GM12891 (cell line): ENCODE measurements around the gene B3GAT2.
A peak's percentile ranks its signal among the peaks of the same experiment; 100 is the strongest.

Experiments used
- DNase-seq: peaks from one replicate; pipeline ENCODE4 v3.0.0; 2011; ENCODE audit warnings: low spot score; ENCODE audit not compliant: insufficient read length
- FAIRE-seq: peaks from 2 replicates; lab custom pipeline; 2011; peaks lifted over from hg19 to GRCh38; lab: Jason Lieb, UNC
- PAX5 ChIP-seq: IDR thresholded peaks from 2 replicates; pipeline ENCODE4 v1.6.1; 2011; ENCODE audit warnings: low read length, moderate library complexity, mild to moderate bottlenecking; ENCODE audit not compliant: insufficient read depth, severe bottlenecking
- POLR2A ChIP-seq: IDR thresholded peaks from 2 replicates; pipeline ENCODE4 v1.6.1; 2011; ENCODE audit warnings: low read depth, low read length, control low read depth
- POLR2AphosphoS5 ChIP-seq: IDR thresholded peaks from 2 replicates; pipeline ENCODE4 v1.6.1; 2011; ENCODE audit warnings: low read depth, low read length, control low read depth
- POU2F2 ChIP-seq: IDR thresholded peaks from 2 replicates; pipeline ENCODE4 v1.6.1; 2011; ENCODE audit warnings: low read depth, mild to moderate bottlenecking, control low read depth, low read length, moderate library complexity
- SPI1 ChIP-seq: IDR thresholded peaks from 2 replicates; pipeline ENCODE4 v1.6.1; 2011; ENCODE audit warnings: low read depth, low read length, control low read depth
- TAF1 ChIP-seq: IDR thresholded peaks from 2 replicates; pipeline ENCODE4 v1.6.1; 2011; ENCODE audit warnings: low read depth, low read length, control low read depth

B3GAT2 gene

DNA sequence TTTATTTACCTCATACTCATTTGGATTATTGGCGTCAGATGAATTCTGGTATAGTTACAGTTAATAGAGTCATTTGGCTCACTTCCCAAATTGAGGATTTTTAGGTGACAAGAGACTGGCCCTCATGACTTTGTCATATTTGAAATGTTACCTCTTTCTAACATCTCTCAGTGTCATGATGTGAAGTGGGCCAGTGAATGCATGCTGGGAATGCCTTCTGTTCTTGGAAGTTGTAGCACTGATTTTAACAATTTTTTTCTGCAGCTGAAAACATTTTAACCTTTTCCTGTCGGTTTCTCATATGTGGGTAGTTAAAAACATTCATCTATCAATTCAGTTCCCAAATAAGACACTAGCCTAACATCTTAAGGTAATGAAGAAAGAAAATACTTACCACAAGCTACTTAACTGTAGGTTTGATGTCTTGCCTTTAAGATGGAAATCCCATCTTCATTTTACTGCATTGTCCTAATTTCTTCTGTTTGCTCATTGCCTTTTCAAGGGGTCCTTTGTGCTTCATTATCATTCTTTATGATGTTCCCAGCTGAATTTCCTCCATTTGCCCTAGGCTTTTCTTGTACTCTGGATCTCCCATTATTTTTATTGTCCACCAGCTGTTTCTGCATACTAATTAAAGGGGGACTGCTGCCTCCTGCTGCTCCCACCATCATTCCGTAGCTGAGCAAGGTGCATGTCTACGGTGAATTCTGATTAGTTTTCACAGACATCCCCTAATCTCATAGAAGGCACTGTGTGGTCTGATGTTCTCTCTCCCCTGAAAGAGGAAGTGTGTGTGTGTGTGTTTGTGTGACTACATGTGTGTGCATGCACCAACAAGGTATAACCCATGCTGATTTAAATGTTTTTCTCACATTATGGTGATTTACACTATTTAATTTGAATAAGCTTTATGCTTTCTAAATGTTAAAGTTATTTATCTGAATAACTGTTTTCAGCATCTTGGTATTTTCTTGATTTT lies 109.5 kb downstream of the B3GAT2 start:
- no peak for DNase-seq
- TF ChIP-seq TAF1 (no peak), SPI1 (peak; percentile 87), POU2F2 (no peak), POLR2AphosphoS5 (no peak), PAX5 (no peak), POLR2A (no peak)
- FAIRE-seq, result no peak

DNA sequence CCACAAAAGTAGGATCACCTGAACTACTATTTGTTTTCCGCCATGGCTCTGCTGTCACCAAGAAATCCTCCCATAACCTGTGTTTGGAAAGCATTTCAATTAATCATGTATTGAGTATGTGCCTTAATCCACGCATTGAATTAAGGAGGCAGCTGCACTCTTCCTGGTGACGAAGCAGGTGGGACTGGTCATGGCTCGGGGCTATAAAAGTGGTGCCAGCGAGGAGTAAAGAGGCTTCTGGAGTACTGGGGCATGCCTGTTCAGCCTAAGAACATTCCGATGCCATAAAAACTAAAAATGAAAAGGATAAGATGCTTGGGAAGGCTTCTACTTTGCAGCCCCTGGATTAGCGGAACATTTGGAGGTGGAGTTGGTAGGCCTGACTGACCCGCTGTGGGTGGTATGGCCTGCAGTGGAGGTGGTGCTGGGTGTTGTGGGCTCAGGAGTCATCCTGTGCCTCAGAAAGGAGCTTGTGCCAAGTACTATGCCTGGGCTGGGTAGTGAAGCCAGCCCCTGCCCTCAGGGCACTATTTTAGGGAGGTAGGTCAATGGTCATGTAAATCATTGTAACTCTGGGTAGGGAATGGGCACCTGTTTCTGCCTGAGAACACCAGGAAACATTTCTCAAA lies 110.5 kb downstream of the B3GAT2 start:
- DNase-seq, result no peak
- TF ChIP-seq POLR2A (no peak), TAF1 (no peak), POU2F2 (no peak), SPI1 (no peak), POLR2AphosphoS5 (no peak), PAX5 (no peak)
- FAIRE-seq, result no peak

GRCh38 chr6:70844301-70844700 lies 112.6 kb downstream of the B3GAT2 start:
- no peak for FAIRE-seq
- DNase-seq, result no peak
- no peak for TF ChIP-seq POU2F2
- no peak for TF ChIP-seq POLR2A
- no peak for TF ChIP-seq PAX5
- no peak for TF ChIP-seq POLR2AphosphoS5
- TF ChIP-seq TAF1, result no peak
- no peak for TF ChIP-seq SPI1

DNA sequence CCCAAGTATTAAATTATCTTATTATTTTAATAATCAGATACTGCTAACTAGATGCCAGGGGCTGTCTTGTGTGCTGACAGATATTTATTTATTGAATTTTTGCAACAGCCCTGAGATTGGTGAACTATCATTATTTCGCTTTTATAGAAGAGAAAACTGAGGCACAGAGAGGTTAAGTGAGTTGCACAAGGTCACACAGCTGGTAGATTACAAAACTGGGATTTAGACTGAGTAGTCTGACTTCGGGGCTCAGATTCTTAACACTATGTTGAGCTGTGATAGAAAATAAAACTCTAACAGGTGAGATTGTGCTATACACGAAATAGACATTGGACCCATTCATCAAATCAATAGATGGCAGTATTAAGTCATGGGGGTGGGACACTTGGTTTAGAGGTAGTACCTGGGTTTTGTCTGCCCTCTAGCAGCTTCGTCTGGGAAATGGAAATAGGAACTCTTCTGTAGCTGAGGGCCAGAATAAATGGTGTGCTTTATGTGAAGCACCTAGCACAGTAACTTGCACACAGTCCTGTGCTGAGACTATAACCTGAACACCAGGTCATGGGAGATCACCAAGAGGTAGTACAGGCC lies 113.4 kb downstream of the B3GAT2 start:
- DNase-seq (no peak), FAIRE-seq (no peak)
- TF ChIP-seq POU2F2, result no peak

DNA sequence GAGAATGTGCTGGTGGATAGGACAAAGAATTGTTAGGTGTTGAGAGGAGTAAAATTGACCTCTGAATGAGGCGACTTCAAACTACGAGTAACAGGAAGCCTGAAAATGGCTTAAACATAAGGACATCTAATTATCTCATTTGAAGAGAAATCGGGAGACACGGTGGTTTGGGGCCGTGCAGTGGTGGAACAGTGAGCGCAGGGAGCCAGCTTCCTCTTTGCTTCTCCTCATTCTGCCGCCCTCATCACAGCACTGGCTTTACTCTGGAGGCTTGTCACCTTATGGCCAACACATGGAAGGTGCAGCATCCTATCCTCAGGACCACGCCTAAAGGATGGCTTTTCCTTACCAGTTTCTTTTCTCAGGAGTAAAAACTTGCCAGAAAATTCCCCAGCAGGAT lies 114.3 kb downstream of the B3GAT2 start:
- no peak for FAIRE-seq
- DNase-seq, result no peak
- TF ChIP-seq POLR2AphosphoS5 (no peak), POLR2A (no peak), TAF1 (no peak), PAX5 (no peak), POU2F2 (no peak), SPI1 (no peak)

GRCh38 chr6:70841112-70841511 lies 115.7 kb downstream of the B3GAT2 start:
- DNase-seq, result no peak
- FAIRE-seq, result no peak
- TF ChIP-seq PAX5 (no peak), TAF1 (no peak), SPI1 (no peak), POLR2AphosphoS5 (no peak), POU2F2 (no peak), POLR2A (no peak)

DNA sequence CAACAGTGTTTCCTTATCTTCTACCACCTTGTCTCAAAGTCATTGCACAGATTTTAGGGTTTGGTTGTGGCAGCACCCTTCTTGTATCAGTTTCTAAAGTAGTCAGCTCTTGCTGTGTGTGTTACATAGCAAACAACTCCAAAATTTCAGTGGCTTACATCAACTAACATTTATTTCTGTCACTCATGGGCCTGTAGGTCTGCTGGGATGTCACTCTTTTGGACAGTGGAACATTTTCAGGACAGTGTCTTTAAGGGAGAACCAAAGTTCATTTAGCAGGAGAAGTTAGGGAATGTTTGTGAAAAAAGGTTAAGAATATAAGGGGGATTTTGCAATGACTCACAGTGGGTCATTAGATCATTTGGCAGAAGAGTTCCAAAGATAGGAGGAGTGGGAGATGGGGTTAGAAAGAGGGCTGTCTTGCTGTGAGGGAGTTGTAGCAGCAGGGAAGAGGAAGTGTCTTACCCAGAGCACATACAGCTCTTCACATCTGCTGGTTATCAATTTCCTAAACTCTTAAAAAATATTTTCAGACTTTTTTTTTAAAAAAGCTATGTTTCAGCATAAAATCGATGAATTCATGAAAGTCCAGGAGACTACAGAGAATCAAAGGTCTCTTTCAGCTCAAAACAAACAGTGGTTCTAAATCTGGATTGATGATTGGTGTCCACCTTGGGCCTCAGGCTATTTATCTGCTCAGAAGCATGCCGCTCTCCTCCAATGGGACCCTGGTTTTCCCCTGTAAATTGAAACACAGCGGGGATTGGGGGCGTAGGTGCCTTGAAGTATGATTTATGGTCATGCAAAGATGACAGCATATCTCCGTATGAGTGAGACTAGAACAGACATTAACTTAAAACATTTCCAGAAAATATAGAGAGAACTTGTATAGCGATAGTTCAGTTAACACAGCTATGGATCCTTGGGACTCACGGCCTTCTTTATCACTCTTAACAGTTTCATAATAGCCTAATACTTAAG lies 117.3 kb downstream of the B3GAT2 start:
- no peak for DNase-seq
- TF ChIP-seq PAX5, result no peak
- no peak for TF ChIP-seq POLR2AphosphoS5
- TF ChIP-seq SPI1, result peak; percentile 70
- no peak for TF ChIP-seq TAF1
- TF ChIP-seq POLR2A, result no peak
- no peak for TF ChIP-seq POU2F2
- no peak for FAIRE-seq

GRCh38 chr6:70838907-70839285 lies 118.0 kb downstream of the B3GAT2 start:
- FAIRE-seq (peak; percentile 43), DNase-seq (no peak)
- TF ChIP-seq PAX5, result no peak
- TF ChIP-seq TAF1, result no peak
- TF ChIP-seq POU2F2, result no peak
- TF ChIP-seq POLR2A, result no peak
- TF ChIP-seq POLR2AphosphoS5, result no peak

- FAIRE-seq (no peak), DNase-seq (no peak)
- TF ChIP-seq TAF1 (no peak), POU2F2 (no peak), POLR2A (no peak), SPI1 (no peak), POLR2AphosphoS5 (no peak), PAX5 (no peak)
These were observed 122.3 kb downstream of the B3GAT2 start for GRCh38 chr6:70834520-70834919.
